Measurements from ENCODE around the gene CHKB. TPM values are rescaled to one million over a fixed set of nuclear protein-coding genes. Genes with fewer than 3 reads are reported as not detected.
"Not testable (repeated sequence)": the region's sequence is repeated elsewhere in the genome, so short reads cannot be mapped to it uniquely, and the experiment has no call there.

CHKB gene
- total RNA-seq, 1 donor from 2014 or later: 18.0 TPM

DNA sequence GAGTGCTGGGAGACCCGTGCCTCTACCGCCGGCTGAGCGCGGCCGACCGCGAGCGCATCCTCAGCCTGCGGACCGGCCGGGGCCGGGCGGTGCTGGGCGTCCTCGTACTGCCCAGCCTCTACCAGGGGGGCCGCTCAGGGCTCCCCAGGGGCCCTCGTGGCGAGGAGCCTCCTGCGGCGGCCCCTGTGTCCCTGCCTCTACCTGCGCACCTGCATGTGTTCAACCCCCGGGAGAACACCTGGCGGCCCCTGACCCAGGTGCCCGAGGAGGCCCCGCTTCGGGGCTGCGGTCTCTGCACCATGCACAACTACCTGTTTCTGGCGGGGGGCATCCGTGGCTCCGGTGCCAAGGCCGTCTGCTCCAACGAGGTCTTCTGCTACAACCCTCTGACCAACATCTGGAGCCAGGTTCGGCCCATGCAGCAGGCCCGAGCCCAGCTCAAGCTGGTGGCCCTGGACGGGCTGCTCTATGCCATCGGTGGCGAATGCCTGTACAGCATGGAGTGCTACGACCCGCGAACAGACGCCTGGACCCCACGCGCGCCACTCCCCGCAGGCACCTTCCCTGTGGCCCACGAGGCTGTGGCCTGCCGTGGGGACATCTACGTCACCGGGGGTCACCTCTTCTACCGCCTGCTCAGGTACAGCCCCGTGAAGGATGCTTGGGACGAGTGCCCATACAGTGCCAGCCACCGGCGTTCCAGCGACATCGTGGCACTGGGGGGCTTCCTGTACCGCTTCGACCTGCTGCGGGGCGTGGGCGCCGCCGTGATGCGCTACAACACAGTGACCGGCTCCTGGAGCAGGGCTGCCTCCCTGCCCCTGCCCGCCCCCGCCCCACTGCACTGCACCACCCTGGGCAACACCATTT is 33.5 kb downstream of the CHKB start:
- DNase-seq (ENCODE audit: low read depth in 2 of 2): no peak

GRCh38 chr22:50548040-50548920 is 34.4 kb downstream of the CHKB start:
- no peak for DNase-seq (ENCODE audit: low read depth in 2 of 2)

- DNase-seq (ENCODE audit: low read depth in 2 of 2): no peak
Measured at GRCh38 chr22:50547263-50547985, 35.2 kb downstream of the CHKB start.

DNA sequence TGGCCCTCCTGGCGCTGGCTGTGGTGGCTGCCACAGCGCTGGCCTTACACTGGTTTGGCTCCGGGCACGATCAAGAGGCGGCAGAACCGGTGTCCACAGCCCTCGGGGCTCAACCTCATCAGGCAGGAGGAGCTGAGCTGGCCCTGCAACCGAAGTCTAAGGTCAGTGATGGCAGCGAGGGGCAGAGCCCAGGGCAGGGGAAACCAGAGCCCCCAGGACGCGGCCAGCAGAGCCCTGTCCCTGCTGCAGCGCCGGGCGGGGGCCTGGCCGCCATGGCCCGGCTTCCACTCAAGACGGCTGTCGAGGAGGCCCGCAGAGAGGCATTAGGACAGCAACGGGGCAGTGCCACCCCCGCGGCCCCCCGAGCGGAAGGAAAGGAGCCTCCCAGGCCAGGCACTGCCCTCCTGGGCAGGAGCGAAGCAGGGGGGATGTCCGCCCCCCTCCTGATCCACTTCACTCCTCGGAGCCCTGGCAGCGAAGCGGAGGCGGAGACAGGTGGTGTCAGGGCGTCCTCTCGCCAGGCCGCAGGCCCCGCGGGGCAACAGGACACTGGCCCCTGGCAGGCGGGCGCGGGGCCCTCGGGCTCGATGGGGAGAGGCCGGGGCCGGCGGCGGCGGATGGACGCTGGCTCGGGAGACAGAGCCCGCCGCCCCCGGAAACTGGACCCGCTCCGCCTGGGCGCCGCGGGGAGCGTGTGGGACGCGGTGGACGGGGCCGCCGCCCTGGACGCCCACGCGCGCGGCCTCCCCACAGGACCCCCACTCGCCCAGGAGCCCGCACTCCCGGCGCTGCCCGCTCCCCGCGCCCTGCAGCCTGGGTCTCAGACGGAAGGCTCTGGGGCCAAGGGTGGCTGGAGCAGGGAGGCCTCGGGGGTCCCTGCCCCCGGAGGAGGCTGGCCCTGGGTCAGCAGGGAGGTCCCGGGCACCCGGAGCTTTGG is 36.1 kb downstream of the CHKB start:
- DNase-seq (ENCODE audit: low read depth in 2 of 2): no peak

- no peak for DNase-seq (ENCODE audit: low read depth in 2 of 2)
Measured at GRCh38 chr22:50545522-50546325, 36.9 kb downstream of the CHKB start, which contains the start of gene KLHDC7B. Gene KLHDC7B (plus strand): TSS chr22:50545899. CDS start chr22:50546244, 345 bp downstream.

- DNase-seq (ENCODE audit: low read depth in 2 of 2): no peak
Measured at GRCh38 chr22:50544746-50545253, 37.8 kb downstream of the CHKB start.

GRCh38 chr22:50544078-50544745 is 38.4 kb downstream of the CHKB start:
- DNase-seq (ENCODE audit: low read depth in 2 of 2): peak in 1 of 2 donors; percentile 72

GRCh38 chr22:50542416-50542927 is 40.2 kb downstream of the CHKB start:
- DNase-seq (ENCODE audit: low read depth in 2 of 2): no peak

GRCh38 chr22:50541667-50542026 is 41.0 kb downstream of the CHKB start:
- not testable (repeated sequence) for DNase-seq (ENCODE audit: low read depth in 2 of 2)

DNA sequence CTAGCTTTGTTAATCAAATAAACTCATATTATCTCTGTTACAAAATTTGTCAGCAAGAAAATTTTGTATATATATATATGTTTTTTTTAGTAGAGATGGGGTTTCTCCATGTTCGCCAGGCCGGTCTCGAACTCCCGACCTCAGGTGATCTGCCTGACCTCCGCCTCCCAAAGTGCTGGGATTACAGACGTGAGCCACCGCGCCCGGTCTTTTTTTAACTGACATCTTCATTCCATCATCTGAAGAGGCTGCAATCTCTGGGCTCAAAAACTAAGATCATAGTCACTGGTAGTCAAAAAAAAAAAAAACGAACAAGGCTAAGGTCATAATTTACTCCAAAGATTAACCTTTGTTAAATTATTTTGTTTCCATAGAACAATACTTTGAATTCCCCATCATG is 42.3 kb downstream of the CHKB start:
- DNase-seq (ENCODE audit: low read depth in 2 of 2): no peak

GRCh38 chr22:50537765-50538164 is 44.9 kb downstream of the CHKB start:
- DNase-seq (ENCODE audit: low read depth in 2 of 2): no peak

- no peak for DNase-seq (ENCODE audit: low read depth in 2 of 2)
Measured at GRCh38 chr22:50536226-50536625, 46.4 kb downstream of the CHKB start.

- no peak for DNase-seq (ENCODE audit: low read depth in 2 of 2)
Measured at GRCh38 chr22:50535113-50535512, 47.5 kb downstream of the CHKB start.

- not testable (repeated sequence) for DNase-seq (ENCODE audit: low read depth in 2 of 2)
Measured at GRCh38 chr22:50533856-50534711, 48.6 kb downstream of the CHKB start.

DNA sequence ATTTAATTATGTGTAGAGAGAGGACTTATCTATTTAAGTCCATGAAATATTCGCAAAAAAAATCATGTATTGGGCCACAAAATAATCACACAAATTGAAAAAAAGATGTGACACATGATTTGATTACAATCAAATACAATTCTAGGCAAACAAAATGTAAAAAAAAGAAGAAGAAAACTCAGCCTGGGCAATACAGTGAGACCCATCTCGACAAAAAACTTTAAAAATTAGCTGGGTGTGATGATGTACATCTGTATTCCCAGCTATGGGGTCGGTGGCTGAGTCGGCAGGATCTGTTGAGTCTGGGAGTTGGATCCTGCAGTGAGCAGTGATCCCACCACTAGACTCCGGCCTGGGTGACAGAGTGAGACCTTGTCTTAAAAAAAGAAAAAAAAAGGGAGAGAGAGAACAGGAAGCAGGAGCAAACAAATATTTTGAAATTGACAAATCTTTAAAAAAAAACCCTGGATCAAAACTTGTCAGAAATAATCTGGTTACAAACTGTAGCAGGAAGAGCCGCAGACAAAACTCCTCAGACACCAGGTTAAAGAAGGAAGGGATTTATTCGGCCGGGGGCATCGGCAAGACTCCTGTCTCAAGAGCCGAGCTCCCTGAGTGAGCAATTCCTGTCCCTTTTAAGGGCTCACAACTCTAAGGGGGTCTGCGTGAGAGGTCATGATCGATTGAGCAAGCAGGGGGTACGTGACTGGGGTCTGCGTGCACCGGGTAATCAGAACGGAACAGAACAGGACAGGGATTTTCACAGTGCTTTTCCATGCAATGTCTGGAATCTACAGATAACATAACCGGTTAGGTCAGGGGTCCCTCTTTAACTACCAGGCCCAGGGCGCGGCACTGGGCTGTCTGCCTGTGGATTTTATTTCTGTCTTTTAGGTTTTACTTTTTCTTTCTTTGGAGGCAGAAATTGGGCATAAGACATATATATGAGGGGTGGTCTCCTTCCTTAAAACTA is 49.5 kb downstream of the CHKB start:
- no peak for DNase-seq (ENCODE audit: low read depth in 2 of 2)

- peak; percentile 64 to 76 for DNase-seq (ENCODE audit: low read depth in 2 of 2)
Measured at GRCh38 chr22:50531962-50532674, 50.5 kb downstream of the CHKB start.

All from dermis microvascular lymphatic vessel endothelial cell (primary cell).